ENCODE results near the gene GRIN2A. TPM values are rescaled to one million over a fixed set of nuclear protein-coding genes. Genes with fewer than 3 reads are reported as not detected.

Gene GRIN2A
- total RNA-seq, 2 experiments from 2014 or later: not detected

DNA sequence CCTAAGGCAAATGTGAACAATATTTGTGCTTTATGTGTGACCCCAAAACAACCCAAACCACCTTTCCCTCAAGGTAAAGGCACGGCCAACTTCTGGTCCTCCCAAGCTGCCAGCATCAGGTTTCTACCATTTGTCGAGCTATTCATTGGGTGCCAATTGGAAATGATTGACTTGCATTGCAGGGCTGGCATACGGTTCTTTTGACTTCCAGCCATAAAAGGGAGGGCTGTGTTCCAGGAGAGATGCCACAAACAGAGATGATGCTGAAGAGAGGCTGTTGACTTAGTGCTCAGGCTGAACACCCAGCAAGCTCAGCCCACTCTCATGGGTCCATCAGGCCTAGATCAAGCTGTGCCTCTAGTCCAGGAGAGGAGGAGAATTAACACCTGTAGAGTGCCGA is 252.4 kb downstream of the GRIN2A start:
- POLR2A ChIA-PET: interaction anchor here (1.4 kb wide), 1 partner anchor 12 kb away, joined by 4 read pairs; no protein-coding TSS in a partner anchor
- Histone ChIP-seq H3K4me1 (ENCODE audit: insufficient read depth, low read length, poor library complexity, severe bottlenecking) (no peaks in the 10 kb centered on the region), H3K9me2 (ENCODE audit: insufficient read depth, low read length) (no peaks in the 10 kb centered on the region), H3K79me2 (ENCODE audit: insufficient read depth, low read depth, low read length) (no peaks in the 10 kb centered on the region), H3K4me3 (ENCODE audit: low read depth, low read length, poor library complexity, severe bottlenecking) (no peak overlapping the region), H3K4me2 (ENCODE audit: low read length) (no peak overlapping the region), H4K20me1 (ENCODE audit: insufficient read depth, low read length) (no peaks in the 10 kb centered on the region), H3K36me3 (ENCODE audit: insufficient read depth, low read length) (no peaks in the 10 kb centered on the region), H3K9me3 (ENCODE audit: low read length) (no peaks in the 10 kb centered on the region), H2AFZ (ENCODE audit: low read length) (no peak overlapping the region), H3K27ac (ENCODE audit: low read depth, low read length, poor library complexity, severe bottlenecking) (no peak overlapping the region)
- intact Hi-C loops (cut with micrococcal nuclease; ENCODE audit: unreplicated experiment): no loop called here
- no peak for DNase-seq (ENCODE audit: low spot score)
- no peak for TF ChIP-seq EZH2phosphoT487 (IDR thresholded peaks at IDR 0.05; ENCODE audit: borderline replicate concordance, low read depth, low read length)
- TF ChIP-seq, protein P1, sequence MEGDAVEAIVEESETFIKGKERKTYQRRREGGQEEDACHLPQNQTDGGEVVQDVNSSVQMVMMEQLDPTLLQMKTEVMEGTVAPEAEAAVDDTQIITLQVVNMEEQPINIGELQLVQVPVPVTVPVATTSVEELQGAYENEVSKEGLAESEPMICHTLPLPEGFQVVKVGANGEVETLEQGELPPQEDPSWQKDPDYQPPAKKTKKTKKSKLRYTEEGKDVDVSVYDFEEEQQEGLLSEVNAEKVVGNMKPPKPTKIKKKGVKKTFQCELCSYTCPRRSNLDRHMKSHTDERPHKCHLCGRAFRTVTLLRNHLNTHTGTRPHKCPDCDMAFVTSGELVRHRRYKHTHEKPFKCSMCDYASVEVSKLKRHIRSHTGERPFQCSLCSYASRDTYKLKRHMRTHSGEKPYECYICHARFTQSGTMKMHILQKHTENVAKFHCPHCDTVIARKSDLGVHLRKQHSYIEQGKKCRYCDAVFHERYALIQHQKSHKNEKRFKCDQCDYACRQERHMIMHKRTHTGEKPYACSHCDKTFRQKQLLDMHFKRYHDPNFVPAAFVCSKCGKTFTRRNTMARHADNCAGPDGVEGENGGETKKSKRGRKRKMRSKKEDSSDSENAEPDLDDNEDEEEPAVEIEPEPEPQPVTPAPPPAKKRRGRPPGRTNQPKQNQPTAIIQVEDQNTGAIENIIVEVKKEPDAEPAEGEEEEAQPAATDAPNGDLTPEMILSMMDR (conservative IDR thresholded peaks at IDR 0.05; ENCODE audit: low read length): no peak
- CTCF ChIA-PET (ENCODE audit: unreplicated experiment): no interaction called here
- no TSS peak for BruUV-seq (replicated peaks)

DNA sequence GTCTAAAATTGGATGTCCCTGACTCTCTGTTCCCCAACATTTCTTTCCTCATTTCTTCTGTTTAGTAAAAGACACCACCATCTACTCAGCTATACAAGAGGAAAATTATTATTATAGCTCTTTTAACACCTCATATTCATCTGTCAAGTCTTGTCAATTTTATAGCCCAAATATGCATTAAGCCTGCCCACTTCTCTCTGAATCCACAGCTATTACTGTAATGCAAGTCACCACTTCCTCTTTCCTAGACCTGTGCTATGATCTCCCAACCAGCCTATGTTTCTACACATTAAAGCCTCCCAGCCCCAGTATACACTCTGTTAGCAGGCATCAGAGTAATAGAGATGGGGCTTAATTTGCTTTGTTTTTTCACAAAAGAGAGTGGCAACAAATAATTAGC is 252.9 kb downstream of the GRIN2A start:
- Histone ChIP-seq H3K27ac (ENCODE audit: low read depth, low read length, poor library complexity, severe bottlenecking) (no peak overlapping the region), H4K20me1 (ENCODE audit: insufficient read depth, low read length) (no peaks in the 10 kb centered on the region), H3K4me1 (ENCODE audit: insufficient read depth, low read length, poor library complexity, severe bottlenecking) (no peaks in the 10 kb centered on the region), H3K79me2 (ENCODE audit: insufficient read depth, low read depth, low read length) (no peaks in the 10 kb centered on the region), H3K9me2 (ENCODE audit: insufficient read depth, low read length) (no peaks in the 10 kb centered on the region), H3K9me3 (ENCODE audit: low read length) (no peaks in the 10 kb centered on the region), H2AFZ (ENCODE audit: low read length) (no peak overlapping the region), H3K4me2 (ENCODE audit: low read length) (no peak overlapping the region), H3K36me3 (ENCODE audit: insufficient read depth, low read length) (no peaks in the 10 kb centered on the region), H3K4me3 (ENCODE audit: low read depth, low read length, poor library complexity, severe bottlenecking) (no peak overlapping the region)
- TF ChIP-seq, protein P1 (conservative IDR thresholded peaks at IDR 0.05; ENCODE audit: low read length): no peak
- no peak for TF ChIP-seq EZH2phosphoT487 (IDR thresholded peaks at IDR 0.05; ENCODE audit: borderline replicate concordance, low read depth, low read length)
- POLR2A ChIA-PET: no interaction called here
- DNase-seq (ENCODE audit: low spot score): no peak
- CTCF ChIA-PET (ENCODE audit: unreplicated experiment): no interaction called here
- no TSS peak for BruUV-seq (replicated peaks)
- intact Hi-C loops (cut with micrococcal nuclease; ENCODE audit: unreplicated experiment): no loop called here

DNA sequence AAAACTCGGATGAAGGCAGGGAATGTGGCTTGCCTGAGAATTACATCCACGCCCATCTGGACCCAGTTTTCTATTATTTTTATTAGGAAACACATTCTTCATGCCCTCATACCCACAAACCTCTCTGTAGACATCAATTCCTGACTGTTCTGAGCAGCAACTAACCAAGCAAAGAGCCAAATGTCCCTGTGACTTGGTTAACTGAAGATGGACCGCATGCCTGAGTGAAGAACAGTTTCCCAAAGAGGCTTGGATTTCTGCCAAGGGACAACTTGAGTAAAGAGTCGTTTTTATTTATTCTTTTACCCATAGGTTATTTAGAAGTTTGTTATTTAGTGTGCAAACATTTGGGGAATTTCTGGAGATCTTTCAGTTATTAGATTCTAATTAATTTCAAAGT is 259.8 kb downstream of the GRIN2A start:
- no TSS peak for BruUV-seq (replicated peaks)
- ChIA-PET POLR2A (no interaction called here), CTCF (ENCODE audit: unreplicated experiment) (no interaction called here)
- Histone ChIP-seq H3K79me2 (ENCODE audit: insufficient read depth, low read depth, low read length) (no peaks in the 10 kb centered on the region), H3K9me2 (ENCODE audit: insufficient read depth, low read length) (no peaks in the 10 kb centered on the region), H3K4me2 (ENCODE audit: low read length) (no peak overlapping the region), H3K4me3 (ENCODE audit: low read depth, low read length, poor library complexity, severe bottlenecking) (no peak overlapping the region), H3K36me3 (ENCODE audit: insufficient read depth, low read length) (no peaks in the 10 kb centered on the region), H3K4me1 (ENCODE audit: insufficient read depth, low read length, poor library complexity, severe bottlenecking) (no peaks in the 10 kb centered on the region), H3K9me3 (ENCODE audit: low read length) (no peaks in the 10 kb centered on the region), H4K20me1 (ENCODE audit: insufficient read depth, low read length) (no peaks in the 10 kb centered on the region), H3K27ac (ENCODE audit: low read depth, low read length, poor library complexity, severe bottlenecking) (no peak overlapping the region), H2AFZ (ENCODE audit: low read length) (no peak overlapping the region)
- no peak for TF ChIP-seq EZH2phosphoT487 (IDR thresholded peaks at IDR 0.05; ENCODE audit: borderline replicate concordance, low read depth, low read length)
- TF ChIP-seq, protein P1 (conservative IDR thresholded peaks at IDR 0.05; ENCODE audit: low read length): no peak
- intact Hi-C loops (cut with micrococcal nuclease; ENCODE audit: unreplicated experiment): no loop called here
- DNase-seq (ENCODE audit: low spot score): no peak

All from OCI-LY7 (cell line).